HEK293 (cell line): ENCODE measurements around the gene KRTDAP.

ENCODE experiments used
- AEBP2 ChIP-seq: fragments of 450-650 bp; formaldehyde crosslinking; IDR thresholded peaks from 2 replicates; pipeline ENCODE4 v1.5.1; 2016; ENCODE audit warnings: missing biosample characterization, missing genetic modification characterization, borderline replicate concordance
- HOXA7 ChIP-seq: sonication (generic); formaldehyde crosslinking; IDR thresholded peaks from 2 replicates; pipeline ENCODE4 v1.8.1; 2022; ENCODE audit warnings: missing genetic modification reagents, borderline replicate concordance
- ZNF133 ChIP-seq: fragments of 450-650 bp; formaldehyde crosslinking; IDR thresholded peaks from 2 replicates; pipeline ENCODE4 v1.5.1; 2016; ENCODE audit warnings: missing biosample characterization, missing genetic modification characterization
- ZNF501 ChIP-seq: fragments of 450-650 bp; formaldehyde crosslinking; IDR thresholded peaks from 2 replicates; pipeline ENCODE4 v1.5.1; 2016; ENCODE audit warnings: missing biosample characterization, missing genetic modification characterization
- ZNF558 ChIP-seq: fragments of 450-650 bp; formaldehyde crosslinking; IDR thresholded peaks from 2 replicates; pipeline ENCODE4 v1.5.1; 2016; ENCODE audit warnings: missing biosample characterization, missing genetic modification characterization
- ZNF560 ChIP-seq: fragments of 450-650 bp; formaldehyde crosslinking; IDR thresholded peaks from 2 replicates; pipeline ENCODE4 v1.5.1; 2017; ENCODE audit warnings: missing biosample characterization, missing genetic modification characterization, borderline replicate concordance
- ZNF645 ChIP-seq: fragments of 450-650 bp; formaldehyde crosslinking; IDR thresholded peaks from 2 replicates; pipeline ENCODE4; 2016; ENCODE audit warnings: missing biosample characterization, missing genetic modification characterization
- TF ChIP-seq, protein P1 (sequence below): fragments of 450-650 bp; formaldehyde crosslinking; IDR thresholded peaks from 2 replicates; pipeline ENCODE4 v1.5.1; 2016; ENCODE audit warnings: missing biosample characterization, missing genetic modification characterization

- no peak for TF ChIP-seq ZNF645 (tag by site-specific recombination)
- no peak for TF ChIP-seq HOXA7 (CRISPR knock-in tag)
- TF ChIP-seq, protein P1, sequence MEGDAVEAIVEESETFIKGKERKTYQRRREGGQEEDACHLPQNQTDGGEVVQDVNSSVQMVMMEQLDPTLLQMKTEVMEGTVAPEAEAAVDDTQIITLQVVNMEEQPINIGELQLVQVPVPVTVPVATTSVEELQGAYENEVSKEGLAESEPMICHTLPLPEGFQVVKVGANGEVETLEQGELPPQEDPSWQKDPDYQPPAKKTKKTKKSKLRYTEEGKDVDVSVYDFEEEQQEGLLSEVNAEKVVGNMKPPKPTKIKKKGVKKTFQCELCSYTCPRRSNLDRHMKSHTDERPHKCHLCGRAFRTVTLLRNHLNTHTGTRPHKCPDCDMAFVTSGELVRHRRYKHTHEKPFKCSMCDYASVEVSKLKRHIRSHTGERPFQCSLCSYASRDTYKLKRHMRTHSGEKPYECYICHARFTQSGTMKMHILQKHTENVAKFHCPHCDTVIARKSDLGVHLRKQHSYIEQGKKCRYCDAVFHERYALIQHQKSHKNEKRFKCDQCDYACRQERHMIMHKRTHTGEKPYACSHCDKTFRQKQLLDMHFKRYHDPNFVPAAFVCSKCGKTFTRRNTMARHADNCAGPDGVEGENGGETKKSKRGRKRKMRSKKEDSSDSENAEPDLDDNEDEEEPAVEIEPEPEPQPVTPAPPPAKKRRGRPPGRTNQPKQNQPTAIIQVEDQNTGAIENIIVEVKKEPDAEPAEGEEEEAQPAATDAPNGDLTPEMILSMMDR (tag by site-specific recombination) = no peak
- TF ChIP-seq ZNF133 (tag by site-specific recombination) = no peak
- TF ChIP-seq ZNF501 = no peak
- no peak for TF ChIP-seq ZNF560 (tag by site-specific recombination)
- TF ChIP-seq AEBP2 = no peak
- no peak for TF ChIP-seq ZNF558 (tag by site-specific recombination)
Observed at GRCh38 chr19:35529241-35530218, 39.3 kb upstream of the KRTDAP start.
